NCI-H2029 (cell line): ENCODE data around the gene FNDC3B.

ENCODE experiments used
- DNase-seq: peaks from one replicate; lab custom pipeline; 2025; lab: John Stamatoyannopoulos, UW

The FNDC3B gene

GRCh38 chr3:172333692-172334457, 294.5 kb downstream of the FNDC3B start:
- DNase-seq, result no peak

DNA sequence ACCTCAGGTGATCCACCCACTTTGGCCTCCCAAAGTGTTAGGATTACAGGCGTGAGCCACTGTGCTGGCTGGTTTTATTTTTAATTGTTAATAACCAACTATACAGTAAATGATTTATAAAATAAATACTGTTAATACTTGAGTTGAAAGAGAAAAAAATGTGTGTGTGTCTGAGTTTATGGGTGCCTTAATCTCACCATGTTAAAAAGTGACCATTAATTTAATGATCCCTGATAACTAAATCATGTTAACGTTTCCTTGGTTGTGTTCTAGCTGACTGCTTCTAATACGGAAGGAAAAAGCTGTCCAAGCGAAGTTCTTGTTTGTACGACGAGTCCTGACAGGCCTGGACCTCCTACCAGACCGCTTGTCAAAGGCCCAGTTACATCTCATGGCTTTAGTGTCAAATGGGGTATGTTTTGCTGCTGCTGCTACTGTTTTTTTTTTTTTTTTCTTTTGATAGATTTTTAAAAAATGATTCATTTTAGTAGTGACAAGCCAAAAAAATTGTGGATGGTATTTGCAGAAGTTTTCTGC, 295.4 kb downstream of the FNDC3B start:
- DNase-seq, result no peak

DNA sequence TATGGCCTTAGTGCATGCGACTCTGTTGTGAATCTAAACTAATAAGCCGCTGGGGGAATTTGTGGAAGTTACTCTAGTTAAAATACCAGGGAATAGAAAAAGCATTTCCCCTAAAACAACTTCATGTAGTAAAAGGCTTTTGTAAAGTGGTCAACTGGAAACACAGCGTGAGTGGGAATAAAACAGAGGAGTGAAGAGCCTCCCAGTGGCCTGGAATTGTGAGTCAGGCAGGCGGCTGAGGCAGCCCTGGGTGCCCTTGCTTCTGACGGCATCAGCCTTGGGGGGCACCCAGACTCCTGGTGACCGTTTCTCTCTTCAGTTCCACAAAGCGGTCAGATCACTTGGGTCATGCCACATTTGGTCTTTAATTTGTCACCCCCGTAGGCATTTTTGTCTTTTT, 300.5 kb downstream of the FNDC3B start:
- no peak for DNase-seq

DNA sequence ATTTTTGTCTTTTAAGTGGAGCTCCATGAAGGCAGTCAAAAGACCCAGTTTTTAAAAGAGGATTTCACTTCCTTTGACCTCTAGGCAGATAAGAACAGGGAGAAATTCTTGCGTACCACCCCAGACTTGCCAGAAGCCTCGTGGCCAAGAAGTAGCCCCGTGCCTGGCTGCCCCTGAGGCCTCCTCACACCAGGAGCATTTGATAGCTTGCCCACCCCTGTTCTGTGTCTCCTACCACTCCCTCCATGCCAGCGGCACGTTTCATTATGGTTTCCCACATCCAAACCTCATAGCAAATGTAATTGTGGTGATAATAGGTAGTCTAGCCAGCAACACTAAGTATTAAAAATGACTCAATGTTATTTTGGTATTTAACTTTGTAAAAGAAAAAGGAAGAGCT, 301.2 kb downstream of the FNDC3B start:
- no peak for DNase-seq

- peak; percentile 41 for DNase-seq
These were observed 302.2 kb downstream of the FNDC3B start for GRCh38 chr3:172341482-172342059.

DNA sequence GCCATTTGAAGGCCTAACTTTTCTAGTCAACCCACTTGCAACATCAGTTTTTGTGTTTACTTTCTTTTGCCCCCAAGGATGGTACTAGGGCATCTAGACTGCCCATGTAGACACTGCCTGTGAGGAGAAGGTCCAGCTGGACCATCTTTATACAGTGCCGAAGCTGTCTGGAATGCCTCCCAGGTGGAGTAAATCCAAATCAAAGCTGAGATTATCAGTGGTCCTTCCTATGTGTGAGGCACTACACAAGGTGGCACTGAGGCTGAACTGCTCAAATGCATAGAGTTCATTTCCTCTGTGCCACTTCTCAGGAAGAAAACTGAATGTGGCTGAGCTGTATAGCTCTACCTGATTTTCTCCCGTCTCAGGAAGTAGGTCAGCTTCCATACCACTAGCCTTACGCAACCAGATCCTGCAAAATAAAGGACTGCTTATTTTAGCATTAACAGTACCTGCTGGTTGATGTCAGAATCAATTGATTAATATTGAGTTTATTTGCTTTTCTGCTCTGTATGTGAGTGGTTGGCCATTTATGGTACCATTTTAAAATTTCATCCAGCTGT, 302.8 kb downstream of the FNDC3B start:
- DNase-seq, result no peak

DNA sequence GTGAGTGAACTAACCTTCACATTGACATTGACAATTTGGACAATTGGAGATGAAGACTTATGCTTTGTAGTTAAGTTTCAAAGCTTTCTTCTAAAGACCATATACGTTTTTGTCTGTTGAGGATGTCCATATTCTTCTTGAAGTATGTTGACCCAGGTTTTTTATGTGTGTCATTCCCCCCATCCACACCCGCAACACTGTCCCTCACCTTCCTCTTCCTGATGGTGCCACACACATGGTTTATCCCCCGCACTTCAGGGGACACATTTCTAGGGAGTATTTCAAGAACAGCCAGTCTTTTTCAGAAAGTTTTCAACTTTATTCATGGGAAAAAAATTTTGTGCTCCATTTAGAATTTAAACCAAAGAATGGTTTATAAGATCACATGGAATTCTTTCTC, 303.7 kb downstream of the FNDC3B start:
- no peak for DNase-seq

GRCh38 chr3:172343979-172344378, 304.6 kb downstream of the FNDC3B start:
- DNase-seq, result no peak

DNA sequence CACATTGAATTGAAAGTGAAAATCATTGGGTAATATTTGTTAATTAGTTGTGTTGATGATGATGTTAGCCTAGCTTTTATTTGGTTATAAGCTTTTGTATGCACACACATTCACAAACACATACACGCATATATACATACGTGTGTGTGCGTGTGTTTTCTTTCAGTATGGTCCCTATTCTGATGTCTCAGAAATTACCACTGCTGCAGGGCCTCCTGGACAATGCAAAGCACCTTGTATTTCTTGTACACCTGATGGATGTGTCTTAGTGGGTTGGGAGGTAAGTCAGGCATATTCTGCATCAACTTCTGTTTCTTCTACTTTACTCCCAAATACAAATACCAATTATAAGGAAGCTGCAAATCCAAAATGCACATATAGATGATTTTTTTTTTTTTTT, 306.8 kb downstream of the FNDC3B start:
- no peak for DNase-seq

GRCh38 chr3:172347895-172348679, 308.7 kb downstream of the FNDC3B start:
- no peak for DNase-seq

- no peak for DNase-seq
These were observed 312.6 kb downstream of the FNDC3B start for GRCh38 chr3:172351895-172352466.

DNA sequence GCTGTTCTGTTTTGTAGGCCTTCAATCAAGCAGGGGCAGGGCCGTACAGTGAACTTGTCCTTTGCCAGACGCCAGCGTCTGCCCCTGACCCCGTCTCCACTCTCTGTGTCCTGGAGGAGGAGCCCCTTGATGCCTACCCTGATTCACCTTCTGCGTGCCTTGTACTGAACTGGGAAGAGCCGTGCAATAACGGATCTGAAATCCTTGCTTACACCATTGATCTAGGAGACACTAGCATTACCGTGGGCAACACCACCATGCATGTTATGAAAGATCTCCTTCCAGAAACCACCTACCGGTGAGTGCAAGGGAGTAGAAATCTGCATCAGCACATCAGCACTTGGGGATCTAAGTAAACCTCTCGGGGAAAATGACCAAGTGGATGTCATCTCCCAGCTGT, 313.4 kb downstream of the FNDC3B start:
- no peak for DNase-seq

DNA sequence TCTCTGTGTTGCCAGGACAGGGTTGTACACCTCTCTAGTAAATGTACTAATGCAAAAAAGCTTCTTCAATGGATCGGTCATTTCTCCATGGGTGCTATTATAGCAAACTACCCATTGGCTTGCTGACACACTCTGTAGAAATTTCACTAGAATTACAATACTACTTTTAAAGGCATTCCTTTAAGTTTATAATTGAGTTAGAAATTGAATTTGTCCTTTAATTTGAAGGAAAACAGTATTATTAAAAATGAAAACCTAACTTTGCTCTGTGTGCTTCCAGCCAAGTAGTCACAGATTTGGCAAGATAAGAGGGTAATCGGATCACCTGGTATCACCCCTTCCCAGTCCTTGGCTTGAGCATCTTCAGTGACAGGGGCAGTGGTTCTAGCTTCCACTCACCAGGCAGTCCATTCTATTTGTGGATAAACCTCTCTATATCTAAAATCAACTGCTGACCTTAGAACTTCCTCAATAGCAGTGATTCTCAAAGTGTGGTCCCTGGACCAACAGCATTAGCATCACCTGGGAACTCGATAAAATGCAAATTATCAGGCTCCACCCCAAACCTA, 315.6 kb downstream of the FNDC3B start:
- DNase-seq, result no peak

- DNase-seq, result no peak
These were observed 316.5 kb downstream of the FNDC3B start for GRCh38 chr3:172355836-172356235.

GRCh38 chr3:172356427-172356826, 317.0 kb downstream of the FNDC3B start:
- DNase-seq, result no peak

DNA sequence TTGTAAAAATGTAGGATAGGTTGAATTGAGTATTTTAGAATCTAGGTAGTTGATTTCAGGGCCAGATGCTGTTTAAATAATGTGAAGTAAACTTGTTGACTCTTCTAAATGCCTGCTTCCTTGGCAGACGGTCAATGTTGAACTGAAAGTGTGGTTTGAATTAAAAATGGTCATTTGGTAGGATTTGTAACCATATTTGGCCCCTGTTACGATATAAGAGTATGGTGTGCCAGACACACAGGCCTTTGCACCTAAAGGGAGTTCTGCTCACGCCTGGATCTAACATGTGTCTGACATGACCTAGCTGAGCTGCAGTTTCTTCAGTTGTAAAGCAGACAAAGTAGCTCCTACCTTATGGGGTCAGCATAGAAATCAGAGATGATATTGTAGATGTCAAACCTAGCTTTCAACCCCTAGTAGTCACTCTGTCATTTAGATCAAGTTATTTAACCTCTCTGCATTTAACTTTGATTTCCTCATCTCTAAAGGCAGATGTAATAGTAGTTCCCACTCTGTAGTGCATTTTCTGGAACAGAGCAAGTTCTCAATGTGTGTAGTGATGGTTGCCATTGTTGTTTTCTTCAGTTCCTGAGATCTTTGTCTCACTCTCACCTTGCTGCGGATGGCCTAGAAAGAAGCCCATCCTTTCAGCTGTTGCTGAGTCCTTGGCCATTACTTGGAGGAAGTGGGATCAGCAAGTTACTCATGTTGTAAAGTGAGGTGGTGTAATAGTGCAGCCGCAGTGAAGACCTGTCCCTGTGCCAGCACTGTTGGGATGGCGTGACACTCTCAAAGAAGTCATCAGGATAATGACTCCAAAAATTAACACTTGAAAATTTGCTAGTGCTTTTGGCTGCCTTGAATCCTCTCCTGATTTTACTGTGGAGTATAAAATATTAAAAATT, 318.7 kb downstream of the FNDC3B start:
- DNase-seq, result no peak

DNA sequence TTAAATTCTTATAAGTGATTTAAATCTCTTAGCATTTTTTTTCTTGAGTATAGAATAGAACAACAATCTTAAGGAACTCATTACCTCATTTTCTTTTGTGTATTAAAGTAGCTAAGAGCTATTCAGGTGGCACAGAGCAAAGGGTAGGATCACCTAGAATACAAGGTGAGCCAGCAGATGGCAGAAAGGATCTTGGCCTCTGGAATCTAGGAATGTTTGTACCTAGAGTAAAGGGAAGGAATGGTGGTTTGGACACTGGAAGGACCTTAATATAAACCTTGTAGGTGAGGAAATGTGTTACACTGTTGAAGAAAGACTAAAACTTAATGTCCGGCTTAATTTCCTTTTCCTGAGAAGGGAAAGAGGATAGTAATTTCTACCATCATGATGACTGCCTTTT, 319.9 kb downstream of the FNDC3B start:
- no peak for DNase-seq

DNA sequence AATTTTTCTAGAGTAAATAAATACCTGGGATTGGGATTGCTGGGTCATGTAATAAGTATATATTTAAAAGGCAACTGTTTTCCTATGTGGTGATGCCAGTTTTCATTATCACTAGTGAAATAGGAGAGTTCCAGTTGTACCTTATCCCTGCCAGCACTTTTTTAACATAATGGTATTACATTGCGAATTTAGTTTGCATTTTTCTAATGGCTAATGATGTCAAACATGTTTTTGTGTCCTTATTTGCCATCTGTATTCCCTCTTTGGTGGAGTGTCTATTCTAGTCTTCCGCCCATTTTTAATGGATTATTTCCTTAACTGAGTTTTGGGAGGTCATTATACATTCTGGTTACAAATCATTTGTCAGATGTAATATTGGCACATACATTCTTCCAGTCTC, 320.6 kb downstream of the FNDC3B start:
- no peak for DNase-seq

DNA sequence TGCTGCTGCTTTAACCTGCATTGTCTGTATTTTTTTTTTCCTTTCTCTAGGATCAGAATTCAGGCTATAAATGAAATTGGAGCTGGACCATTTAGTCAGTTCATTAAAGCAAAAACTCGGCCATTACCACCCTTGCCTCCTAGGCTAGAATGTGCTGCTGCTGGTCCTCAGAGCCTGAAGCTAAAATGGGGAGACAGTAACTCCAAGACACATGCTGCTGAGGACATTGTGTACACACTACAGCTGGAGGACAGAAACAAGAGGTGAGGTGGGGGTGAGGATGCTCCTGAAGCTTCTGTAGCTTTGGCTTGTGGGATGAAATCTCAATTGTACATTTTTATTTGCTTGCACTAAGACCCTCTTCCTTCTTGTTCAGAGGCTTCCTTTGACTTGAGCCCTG, 323.2 kb downstream of the FNDC3B start:
- no peak for DNase-seq

GRCh38 chr3:172364374-172365027, 325.1 kb downstream of the FNDC3B start:
- no peak for DNase-seq
